LNCaP clone FGC (cell line): ENCODE results near the gene TXNDC8.

ENCODE experiments used
- DNase-seq: peaks from one replicate; pipeline ENCODE4 v3.0.0-alpha.2; 2011; ENCODE audit warnings: low read depth
- H3K4me3 ChIP-seq: 2 replicates; pipeline ENCODE4 v1.5.1; 2011; ENCODE audit warnings: mild to moderate bottlenecking, low read depth, low read length, control low read depth
- CTCF ChIP-seq: IDR thresholded peaks from 2 replicates; pipeline ENCODE4 v1.5.1; 2012; ENCODE audit warnings: mild to moderate bottlenecking; ENCODE audit not compliant: control insufficient read depth, insufficient read depth; ENCODE audit errors: extremely low read depth

The TXNDC8 gene

GRCh38 chr9:110284211-110284844 lies 53.3 kb downstream of the TXNDC8 start:
- no peak overlapping the region for H3K4me3 ChIP-seq
- no peak for TF ChIP-seq CTCF
- DNase-seq, result no peak

DNA sequence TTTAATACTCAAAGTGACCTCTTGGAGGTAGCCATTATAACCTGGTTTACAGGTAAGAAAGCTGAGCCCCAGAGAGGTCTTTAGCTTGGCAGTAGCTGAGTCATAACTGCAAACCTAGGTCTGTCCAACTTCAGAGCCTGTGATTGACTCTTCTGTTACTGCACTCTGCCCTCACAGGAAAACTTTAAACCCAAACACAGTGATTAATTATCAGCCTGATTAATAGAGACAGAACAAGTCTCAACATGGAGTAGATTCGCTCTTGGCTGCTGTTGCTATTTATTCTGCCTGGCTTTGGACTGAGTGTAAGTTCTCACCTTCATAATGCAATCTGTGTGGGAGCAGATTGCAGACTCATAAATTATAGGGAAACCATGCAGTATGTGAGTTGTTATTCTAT lies 53.9 kb downstream of the TXNDC8 start:
- no peak overlapping the region for H3K4me3 ChIP-seq
- TF ChIP-seq CTCF, result no peak
- no peak for DNase-seq

GRCh38 chr9:110282739-110283081 lies 55.0 kb downstream of the TXNDC8 start:
- H3K4me3 ChIP-seq, result no peak overlapping the region
- TF ChIP-seq CTCF, result no peak
- no peak for DNase-seq

GRCh38 chr9:110282018-110282738 lies 55.5 kb downstream of the TXNDC8 start:
- no peak for TF ChIP-seq CTCF
- no peak for DNase-seq
- no peak overlapping the region for H3K4me3 ChIP-seq

GRCh38 chr9:110278080-110278707 lies 59.5 kb downstream of the TXNDC8 start:
- DNase-seq, result no peak
- H3K4me3 ChIP-seq, result no peak overlapping the region
- TF ChIP-seq CTCF, result no peak

DNA sequence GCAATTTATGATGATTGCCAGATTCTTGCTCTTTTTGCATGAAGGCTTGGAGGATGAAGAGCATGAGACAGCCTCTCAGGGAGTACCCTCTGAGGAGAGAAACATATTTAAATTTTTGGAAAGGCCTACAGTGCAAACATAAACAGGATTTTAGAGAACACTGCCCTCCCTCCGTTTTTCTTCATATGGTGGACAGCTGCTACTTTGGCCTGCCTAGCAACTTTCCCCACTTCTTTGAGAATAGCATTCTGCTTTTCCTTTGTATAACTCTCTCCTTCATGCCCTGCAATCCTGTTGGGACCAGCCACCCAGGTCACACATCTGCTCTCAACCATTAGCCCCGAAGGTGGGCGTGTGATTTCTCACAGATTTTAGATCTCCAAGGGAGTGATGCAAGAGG lies 60.9 kb downstream of the TXNDC8 start:
- no peak for TF ChIP-seq CTCF
- DNase-seq, result no peak
- H3K4me3 ChIP-seq, result no peak overlapping the region
